Osteoblast (primary cell): ENCODE data around the gene TFDP1. TPM values are rescaled to one million over a fixed set of nuclear protein-coding genes. Genes with fewer than 3 reads are reported as not detected.
A peak's percentile ranks its signal among the peaks of the same experiment; 100 is the strongest.
"Not testable (repeated sequence)": the region's sequence is repeated elsewhere in the genome, so short reads cannot be mapped to it uniquely, and the experiment has no call there.

Source experiments
- DNase-seq: peaks from one replicate; pipeline ENCODE4 v3.0.0; 2011; ENCODE audit warnings: low spot score, mixed read lengths; ENCODE audit not compliant: insufficient read length; ENCODE audit errors: missing footprints
- H2AFZ ChIP-seq: 2 replicates; pipeline ENCODE4 v1.6.0; 2011; ENCODE audit warnings: mild to moderate bottlenecking, low read length
- H3K27ac ChIP-seq: 2 replicates; pipeline ENCODE4 v1.5.1; 2011; ENCODE audit warnings: mild to moderate bottlenecking, low read depth, low read length, moderate library complexity
- H3K27me3 ChIP-seq: 2 replicates; pipeline ENCODE4 v1.6.0; 2012; ENCODE audit warnings: mild to moderate bottlenecking, control low read depth, inconsistent platforms, low read length, moderate library complexity; ENCODE audit not compliant: insufficient read depth
- H3K36me3 ChIP-seq: 2 replicates; pipeline ENCODE4 v1.5.1; 2011; ENCODE audit warnings: mild to moderate bottlenecking, low read length, control low read depth, moderate library complexity; ENCODE audit not compliant: insufficient read depth
- H3K4me1 ChIP-seq: 2 replicates; pipeline ENCODE4 v1.5.1; 2011; ENCODE audit warnings: mild to moderate bottlenecking, low read length, control low read depth, moderate library complexity; ENCODE audit not compliant: insufficient read depth
- H3K4me2 ChIP-seq: 2 replicates; pipeline ENCODE4 v1.6.0; 2011; ENCODE audit warnings: mild to moderate bottlenecking, low read length; ENCODE audit not compliant: insufficient read depth
- H3K4me3 ChIP-seq: fragments of 200-600 bp; sonication (generic); 3 replicates; pipeline ENCODE4 v1.5.1; 2012; ENCODE audit warnings: mild to moderate bottlenecking, low read length, inconsistent platforms; ENCODE audit not compliant: insufficient read depth
- H3K79me2 ChIP-seq: 2 replicates; pipeline ENCODE4 v1.6.0; 2012; ENCODE audit warnings: mild to moderate bottlenecking, low read length, control low read depth, inconsistent platforms; ENCODE audit not compliant: insufficient read depth
- H3K9me3 ChIP-seq: 2 replicates; pipeline ENCODE4 v1.5.1; 2011; ENCODE audit warnings: low read depth, low read length, control low read depth
- H4K20me1 ChIP-seq: 2 replicates; pipeline ENCODE4 v1.6.0; 2012; ENCODE audit warnings: mild to moderate bottlenecking, low read length, control low read depth; ENCODE audit not compliant: insufficient read depth
- total RNA-seq: library from RNA; depleted of rRNA; stranded (reverse); fragments of >200 nt; gene quantifications from 2 replicates; pipeline ENCODE4 v1.2.3, GENCODE V29; 2012
- TF ChIP-seq, protein P1 (sequence below): IDR thresholded peaks from 2 replicates; pipeline ENCODE4 v1.5.1; 2011; ENCODE audit warnings: mild to moderate bottlenecking, low read depth, low read length, moderate library complexity; ENCODE audit errors: extremely low read depth

TFDP1 gene
- total RNA-seq, 1 donor: 56.8 TPM

DNA sequence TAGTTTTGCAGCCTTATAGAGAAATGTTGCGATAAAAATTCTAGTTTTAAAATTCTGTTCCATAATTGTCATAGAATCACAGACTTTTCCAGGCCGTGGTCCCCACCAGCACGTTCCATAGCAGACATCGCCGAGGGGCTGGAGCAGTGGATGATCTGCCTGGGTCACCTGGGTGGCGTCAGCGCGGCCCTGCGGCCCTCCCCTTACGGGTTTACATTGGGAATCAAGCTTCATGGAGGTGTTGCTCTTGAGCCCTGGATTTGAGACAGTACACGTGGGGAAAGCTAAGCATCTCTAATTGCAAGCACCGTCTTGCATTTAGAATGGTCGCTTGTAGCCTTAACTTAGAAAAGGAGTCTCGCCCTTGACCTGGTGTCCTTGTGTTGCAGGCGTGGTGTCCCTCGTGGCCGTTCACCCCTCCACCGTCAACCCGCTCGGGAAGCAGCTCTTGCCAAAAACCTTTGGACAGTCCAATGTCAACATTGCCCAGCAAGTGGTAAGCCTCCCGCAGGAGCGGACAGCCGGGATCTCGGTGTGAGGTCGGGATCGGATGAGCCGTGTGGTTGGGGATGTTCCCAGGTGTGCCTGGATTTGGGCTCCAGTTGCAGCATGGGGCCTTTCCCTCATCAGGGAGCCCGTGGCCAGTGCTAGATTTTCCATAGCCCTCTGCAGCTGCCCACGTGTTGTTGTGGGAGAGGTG lies 38.4 kb downstream of the TFDP1 start:
- no peak overlapping the region for H3K4me3 ChIP-seq
- H3K9me3 ChIP-seq: no peaks in the 10 kb centered on the region
- no peak overlapping the region for H3K4me2 ChIP-seq
- peaks cover 52% of the 10 kb centered on the region for H4K20me1 ChIP-seq
- H2AFZ ChIP-seq: no peak overlapping the region
- no peaks in the 10 kb centered on the region for H3K27me3 ChIP-seq
- H3K4me1 ChIP-seq: peaks cover 14% of the 10 kb centered on the region
- H3K79me2 ChIP-seq: peaks cover 46% of the 10 kb centered on the region
- TF ChIP-seq, protein P1, sequence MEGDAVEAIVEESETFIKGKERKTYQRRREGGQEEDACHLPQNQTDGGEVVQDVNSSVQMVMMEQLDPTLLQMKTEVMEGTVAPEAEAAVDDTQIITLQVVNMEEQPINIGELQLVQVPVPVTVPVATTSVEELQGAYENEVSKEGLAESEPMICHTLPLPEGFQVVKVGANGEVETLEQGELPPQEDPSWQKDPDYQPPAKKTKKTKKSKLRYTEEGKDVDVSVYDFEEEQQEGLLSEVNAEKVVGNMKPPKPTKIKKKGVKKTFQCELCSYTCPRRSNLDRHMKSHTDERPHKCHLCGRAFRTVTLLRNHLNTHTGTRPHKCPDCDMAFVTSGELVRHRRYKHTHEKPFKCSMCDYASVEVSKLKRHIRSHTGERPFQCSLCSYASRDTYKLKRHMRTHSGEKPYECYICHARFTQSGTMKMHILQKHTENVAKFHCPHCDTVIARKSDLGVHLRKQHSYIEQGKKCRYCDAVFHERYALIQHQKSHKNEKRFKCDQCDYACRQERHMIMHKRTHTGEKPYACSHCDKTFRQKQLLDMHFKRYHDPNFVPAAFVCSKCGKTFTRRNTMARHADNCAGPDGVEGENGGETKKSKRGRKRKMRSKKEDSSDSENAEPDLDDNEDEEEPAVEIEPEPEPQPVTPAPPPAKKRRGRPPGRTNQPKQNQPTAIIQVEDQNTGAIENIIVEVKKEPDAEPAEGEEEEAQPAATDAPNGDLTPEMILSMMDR: no peak
- peaks cover 21% of the 10 kb centered on the region for H3K36me3 ChIP-seq
- peak; percentile 81 for DNase-seq
- no peak overlapping the region for H3K27ac ChIP-seq

DNA sequence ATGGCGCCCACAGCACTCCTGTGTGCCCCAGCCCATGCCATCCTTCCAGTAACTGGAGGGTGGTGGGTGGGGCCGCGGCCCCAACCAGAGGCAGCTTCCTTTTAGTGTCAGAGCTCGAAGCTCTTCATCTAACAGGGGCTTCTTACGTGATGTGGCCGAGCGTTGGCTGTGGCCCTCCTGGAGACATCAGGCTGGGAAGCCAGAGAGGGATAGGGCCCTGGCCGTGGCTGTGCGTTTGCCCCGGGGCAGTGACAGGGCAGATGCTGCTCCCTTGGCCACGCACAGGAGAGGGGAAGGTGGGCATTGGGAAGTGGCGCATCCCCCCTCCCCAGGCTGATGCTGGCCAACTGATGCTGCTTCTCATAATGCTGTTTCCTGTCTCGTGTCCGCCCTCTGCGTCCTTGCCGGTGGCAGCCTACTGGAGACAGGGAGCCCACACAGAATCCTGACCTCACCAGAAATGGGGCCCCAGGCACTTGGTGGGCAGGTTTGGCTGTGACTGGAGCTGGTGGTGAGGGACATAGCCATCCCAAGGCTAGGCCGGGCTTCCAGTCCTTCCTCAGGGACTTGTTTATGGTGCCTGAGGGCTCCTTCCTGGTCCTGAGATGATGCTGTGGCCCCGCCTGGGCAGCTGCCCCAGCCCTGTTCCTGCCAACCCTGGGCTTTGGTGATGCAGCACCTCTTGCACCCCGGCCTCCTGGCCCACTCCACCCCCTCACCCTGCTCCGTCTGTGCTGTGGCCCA lies 39.1 kb downstream of the TFDP1 start:
- H3K79me2 ChIP-seq: peaks cover 46% of the 10 kb centered on the region
- no peak overlapping the region for H3K27ac ChIP-seq
- H3K4me3 ChIP-seq: no peak overlapping the region
- no peak overlapping the region for H3K4me2 ChIP-seq
- H2AFZ ChIP-seq: no peak overlapping the region
- H3K36me3 ChIP-seq: peaks cover 19% of the 10 kb centered on the region
- peaks cover 52% of the 10 kb centered on the region for H4K20me1 ChIP-seq
- peaks cover 14% of the 10 kb centered on the region for H3K4me1 ChIP-seq
- no peaks in the 10 kb centered on the region for H3K9me3 ChIP-seq
- TF ChIP-seq, protein P1: no peak
- peak; percentile 90 for DNase-seq
- no peaks in the 10 kb centered on the region for H3K27me3 ChIP-seq

DNA sequence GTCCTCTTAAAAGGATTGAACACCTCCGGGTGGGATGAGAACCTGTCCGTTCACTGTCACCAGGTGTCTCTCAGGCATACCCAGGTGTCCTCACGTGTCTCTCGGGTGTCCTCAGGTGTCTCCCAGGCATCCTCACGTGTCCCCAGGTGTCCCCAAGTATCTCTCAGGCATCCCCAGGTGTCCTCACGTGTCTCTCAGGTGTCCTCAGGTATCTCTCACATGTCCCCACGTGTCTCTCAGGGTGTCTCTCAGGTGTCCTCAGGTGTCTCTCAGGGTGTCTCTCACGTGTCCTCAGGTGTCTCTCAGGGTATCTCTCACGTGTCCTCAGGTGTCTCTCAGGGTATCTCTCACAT lies 39.7 kb downstream of the TFDP1 start:
- Histone ChIP-seq H3K27me3 (no peaks in the 10 kb centered on the region), H3K4me1 (peaks cover 14% of the 10 kb centered on the region), H2AFZ (no peak overlapping the region), H4K20me1 (peaks cover 53% of the 10 kb centered on the region), H3K36me3 (peaks cover 16% of the 10 kb centered on the region), H3K79me2 (peaks cover 47% of the 10 kb centered on the region), H3K27ac (no peak overlapping the region), H3K4me2 (no peak overlapping the region), H3K9me3 (no peaks in the 10 kb centered on the region), H3K4me3 (no peak overlapping the region)
- TF ChIP-seq, protein P1: no peak
- DNase-seq: peak; percentile 38

DNA sequence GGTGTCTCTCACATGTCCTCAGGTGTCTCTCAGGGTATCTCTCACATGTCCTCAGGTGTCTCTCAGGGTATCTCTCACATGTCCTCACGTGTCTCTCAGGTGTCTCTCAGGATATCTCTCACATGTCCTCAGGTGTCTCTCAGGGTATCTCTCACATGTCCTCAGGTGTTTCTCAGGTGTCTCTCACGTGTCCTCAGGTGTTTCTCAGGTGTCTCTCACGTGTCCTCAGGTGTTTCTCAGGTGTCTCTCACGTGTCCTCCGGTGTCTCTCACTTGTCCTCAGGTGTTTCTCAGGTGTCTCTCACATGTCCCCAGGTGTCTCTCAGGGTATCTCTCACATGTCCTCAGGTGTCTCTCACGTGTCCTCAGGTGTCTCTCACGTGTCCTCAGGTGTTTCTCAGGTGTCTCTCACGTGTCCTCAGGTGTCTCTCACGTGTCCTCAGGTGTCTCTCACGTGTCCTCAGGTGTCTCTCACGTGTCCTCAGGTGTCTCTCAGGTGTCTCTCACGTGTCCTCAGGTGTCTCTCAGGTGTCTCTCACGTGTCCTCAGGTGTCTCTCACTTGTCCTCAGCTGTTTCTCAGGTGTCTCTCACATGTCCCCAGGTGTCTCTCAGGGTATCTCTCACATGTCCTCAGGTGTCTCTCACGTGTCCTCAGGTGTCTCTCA lies 40.2 kb downstream of the TFDP1 start:
- not testable (repeated sequence) for DNase-seq, H3K4me2 ChIP-seq, H3K4me3 ChIP-seq, H3K27me3 ChIP-seq, H3K27ac ChIP-seq, H2AFZ ChIP-seq, H3K9me3 ChIP-seq
- Histone ChIP-seq H4K20me1 (peaks cover 52% of the 10 kb centered on the region), H3K79me2 (peaks cover 48% of the 10 kb centered on the region), H3K36me3 (peaks cover 17% of the 10 kb centered on the region), H3K4me1 (peaks cover 14% of the 10 kb centered on the region)
